ENCODE results near the gene GTPBP2. TPM values are rescaled to one million over a fixed set of nuclear protein-coding genes. Genes with fewer than 3 reads are reported as not detected.
"Not testable (repeated sequence)": the region's sequence is repeated elsewhere in the genome, so short reads cannot be mapped to it uniquely, and the experiment has no call there.

Gene GTPBP2
- total RNA-seq, 2 experiments from 2014 or later: 59.8 to 64.6 TPM

DNA sequence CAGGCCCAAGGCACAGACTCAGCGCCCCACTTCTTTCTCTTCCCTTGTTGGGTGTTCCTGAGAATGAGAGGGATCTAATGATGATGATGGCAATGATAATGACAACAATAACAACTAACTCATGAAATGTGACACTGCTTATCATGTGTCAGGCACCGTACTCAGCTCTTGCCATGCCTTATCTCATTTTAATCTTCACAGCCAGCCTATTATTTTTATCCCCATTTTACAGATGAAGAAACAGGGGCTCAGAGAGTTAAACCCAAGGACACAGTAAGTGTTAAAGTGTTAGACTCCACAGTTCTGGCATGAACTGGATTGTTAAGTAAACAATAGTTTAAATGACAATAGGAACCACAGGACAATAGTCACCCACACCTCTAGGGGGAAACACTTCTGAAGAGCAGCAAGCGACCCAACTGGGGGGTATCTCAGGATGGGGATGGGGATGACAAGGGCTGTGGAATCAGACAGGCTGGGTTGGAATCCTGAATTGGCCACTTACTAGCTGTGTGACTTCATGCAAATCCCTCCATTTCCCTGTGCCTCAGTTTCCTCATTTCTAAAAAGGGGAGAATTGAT lies 28.2 kb upstream of the GTPBP2 start:
- POLR2A ChIA-PET: no interaction called here
- ATAC-seq: no peak
- H3K4me3 Mint-ChIP-seq: no peak overlapping the region
- no peaks in the 10 kb centered on the region for H3K27me3 Mint-ChIP-seq
- no peak overlapping the region for H3K27ac Mint-ChIP-seq
- no peaks in the 10 kb centered on the region for H3K36me3 Mint-ChIP-seq (ENCODE audit: low read depth)
- no peaks in the 10 kb centered on the region for H3K4me1 Mint-ChIP-seq
- DNase-seq: no peak
- intact Hi-C loops (cut with DNase I, micrococcal nuclease): no loop called here
- CTCF ChIA-PET: interaction anchor here (1.2 to 1.5 kb wide), 3 partner anchors 11 to 13 kb away, joined by 3 to 4 read pairs (median 4); no protein-coding TSS in a partner anchor
- H3K9me3 Mint-ChIP-seq (ENCODE audit: low read depth): no peaks in the 10 kb centered on the region

DNA sequence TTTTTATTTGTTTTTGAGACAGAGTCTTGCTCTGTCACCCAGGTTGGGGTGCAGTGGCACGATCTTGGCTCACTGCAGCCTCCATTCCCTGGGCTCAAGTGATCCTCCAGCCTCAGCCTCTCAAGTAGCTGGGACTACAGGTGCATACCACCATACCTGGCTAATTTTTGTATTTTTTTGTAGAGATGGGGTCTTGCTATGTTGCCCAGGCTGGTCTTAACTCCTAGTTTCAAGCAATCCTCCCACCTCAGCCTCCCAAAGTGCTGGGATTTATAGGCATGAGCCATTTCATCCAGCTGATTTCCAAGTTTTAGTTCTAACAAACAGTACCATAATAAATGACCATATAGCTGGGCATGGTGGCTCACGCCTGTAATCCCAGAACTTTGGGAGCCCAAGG lies 23.8 kb upstream of the GTPBP2 start:
- H3K4me3 Mint-ChIP-seq; H3K27ac Mint-ChIP-seq; H3K27me3 Mint-ChIP-seq; intact Hi-C loops (cut with DNase I, micrococcal nuclease); H3K9me3 Mint-ChIP-seq (ENCODE audit: low read depth); DNase-seq; H3K36me3 Mint-ChIP-seq (ENCODE audit: low read depth); H3K4me1 Mint-ChIP-seq; ATAC-seq: not testable (repeated sequence)
- CTCF ChIA-PET: interaction anchor here (0.9 to 1.0 kb wide), 2 partner anchors 92 to 471 kb away, joined by 3 read pairs; no protein-coding TSS in a partner anchor
- POLR2A ChIA-PET: interaction anchor here (0.6 kb wide), 1 partner anchor 26 kb away, joined by 3 read pairs; no protein-coding TSS in a partner anchor

DNA sequence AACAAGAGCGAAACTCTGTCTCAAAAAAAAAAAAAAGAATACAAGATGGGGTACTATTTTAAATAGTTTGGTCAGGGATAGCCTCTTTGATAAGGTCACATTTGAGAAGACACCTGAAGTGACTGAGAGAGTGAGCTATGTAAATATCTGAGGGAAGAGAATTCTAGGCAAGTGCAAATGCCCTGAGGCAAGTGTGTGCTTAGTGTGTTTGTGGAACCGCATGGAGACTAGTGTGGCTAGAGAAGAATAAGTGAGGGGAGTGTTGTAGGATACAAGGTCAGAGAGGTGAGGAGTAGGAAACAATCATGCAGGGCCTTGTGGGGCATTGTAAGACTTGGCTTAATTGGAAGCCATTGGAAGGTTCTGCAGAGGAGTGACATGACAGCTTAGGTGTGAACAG lies 19.2 kb upstream of the GTPBP2 start:
- ChIA-PET CTCF (interaction anchor here (0.6 to 1.2 kb wide), 4 partner anchors 16 to 258 kb away, joined by 3 read pairs; no protein-coding TSS in a partner anchor), POLR2A (interaction anchor here (0.6 kb wide), 1 partner anchor 72 kb away, joined by 5 read pairs; no protein-coding TSS in a partner anchor)
- intact Hi-C loops (cut with DNase I, micrococcal nuclease): no loop called here
- Mint-ChIP-seq H3K27me3 (no peaks in the 10 kb centered on the region), H3K9me3 (ENCODE audit: low read depth) (no peaks in the 10 kb centered on the region), H3K36me3 (ENCODE audit: low read depth) (peaks cover 2% of the 10 kb centered on the region), H3K4me1 (peaks cover 5% of the 10 kb centered on the region), H3K27ac (no peak overlapping the region), H3K4me3 (no peak overlapping the region)
- DNase-seq (no peak), ATAC-seq (no peak)

DNA sequence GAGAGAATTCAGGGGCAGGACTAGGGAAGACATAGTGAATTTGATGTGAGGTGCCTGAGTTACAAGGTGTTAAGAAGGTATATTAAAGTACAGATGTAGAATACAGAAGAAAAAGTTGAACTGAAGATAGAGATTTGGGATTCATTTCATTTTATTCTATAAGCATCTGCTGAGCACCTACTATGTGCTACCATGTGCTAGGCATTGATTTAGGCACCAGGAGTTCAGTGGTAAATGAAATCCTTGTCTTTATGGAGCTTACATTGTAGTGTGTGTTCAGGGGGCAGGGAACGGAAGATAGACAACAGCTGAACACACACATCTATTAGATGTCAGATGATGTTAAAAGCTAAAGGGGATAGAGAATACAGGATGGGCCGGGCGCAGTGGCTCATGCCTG lies 18.5 kb upstream of the GTPBP2 start:
- ATAC-seq (no peak), DNase-seq (no peak)
- no peak overlapping the region for H3K27ac Mint-ChIP-seq
- no peaks in the 10 kb centered on the region for H3K9me3 Mint-ChIP-seq (ENCODE audit: low read depth)
- H3K36me3 Mint-ChIP-seq (ENCODE audit: low read depth): peaks cover 5% of the 10 kb centered on the region
- CTCF ChIA-PET: interaction anchor here (0.6 to 1.8 kb wide), 6 partner anchors 11 to 257 kb away, joined by 3 to 7 read pairs (median 3); partner anchors contain the start of gene MAD2L1BP
- POLR2A ChIA-PET: no interaction called here
- no peak overlapping the region for H3K4me3 Mint-ChIP-seq
- peaks cover 5% of the 10 kb centered on the region for H3K4me1 Mint-ChIP-seq
- no peaks in the 10 kb centered on the region for H3K27me3 Mint-ChIP-seq
- intact Hi-C loops (cut with DNase I, micrococcal nuclease): no loop called here

DNA sequence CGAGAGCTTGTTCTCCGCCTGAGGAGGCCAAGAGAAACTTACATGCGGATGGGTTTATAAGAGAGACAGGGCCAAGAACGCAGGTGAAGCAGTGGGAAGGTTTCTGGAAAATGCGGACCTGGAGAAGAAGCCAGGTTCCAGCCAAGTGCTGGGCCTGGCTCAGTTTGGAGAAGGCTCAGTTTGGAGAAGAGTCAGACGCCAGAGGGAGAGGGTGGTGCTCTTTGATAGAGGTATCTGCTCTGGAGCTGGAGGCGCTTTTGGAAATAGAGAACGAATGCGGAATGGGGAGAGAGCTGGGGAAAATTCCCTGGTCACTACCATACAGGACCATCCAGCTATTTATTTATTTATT lies 16.5 kb upstream of the GTPBP2 start:
- H3K9me3 Mint-ChIP-seq (ENCODE audit: low read depth): no peaks in the 10 kb centered on the region

DNA sequence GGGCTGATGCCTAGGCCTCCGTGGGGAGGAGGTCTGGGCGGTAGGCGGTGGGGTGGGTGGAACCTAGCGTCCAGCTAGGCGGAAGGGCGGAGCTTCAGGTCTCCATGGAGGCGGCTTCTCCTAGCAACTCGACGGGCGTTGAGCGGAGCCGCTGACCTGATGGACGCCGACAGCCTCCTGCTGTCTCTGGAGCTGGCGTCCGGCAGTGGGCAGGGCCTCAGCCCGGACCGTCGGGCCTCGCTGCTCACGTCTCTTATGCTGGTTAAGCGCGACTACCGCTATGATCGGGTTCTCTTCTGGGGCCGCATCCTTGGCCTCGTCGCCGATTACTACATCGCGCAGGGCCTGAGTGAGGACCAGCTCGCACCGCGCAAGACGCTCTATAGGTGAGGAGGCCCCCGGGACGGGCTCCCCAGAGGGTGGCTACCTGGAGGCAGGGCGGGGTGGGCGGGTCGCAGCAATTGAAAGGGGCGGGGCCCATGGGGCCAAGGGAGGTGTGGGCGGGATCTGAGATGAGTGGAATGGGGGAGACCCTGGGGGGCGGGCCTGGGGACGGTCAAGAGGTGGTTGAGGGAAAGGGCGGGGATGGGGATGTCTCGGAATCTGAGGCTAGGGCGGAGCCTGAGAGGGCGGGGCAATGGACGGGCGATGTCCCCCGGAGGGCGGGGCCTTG lies 16.0 kb upstream of the GTPBP2 start, which contains the start of gene RSPH9:
Gene RSPH9, plus strand, starts transcription at position 97 of the 673 bp plus-strand sequence. Its CDS starts 63 bp downstream, at position 160.
- CTCF ChIA-PET: interaction anchor here (0.5 to 2.1 kb wide), 5 partner anchors 15 to 429 kb away, joined by 3 to 10 read pairs (median 3); no protein-coding TSS in a partner anchor
- Mint-ChIP-seq H3K4me3 (peak within 1 kb of the TSS; percentile 71), H3K9me3 (ENCODE audit: low read depth) (no peaks in the 10 kb centered on the region), H3K27ac (peak within 1 kb of the TSS; percentile 77), H3K36me3 (ENCODE audit: low read depth) (peaks cover 16% of the 10 kb centered on the region), H3K4me1 (peaks cover 13% of the 10 kb centered on the region), H3K27me3 (no peaks in the 10 kb centered on the region)
- peak; percentile 92 for ATAC-seq
- POLR2A ChIA-PET: interaction anchor here (1.0 kb wide), 1 partner anchor 41 kb away, joined by 3 read pairs; no protein-coding TSS in a partner anchor
- DNase-seq: peak; percentile 86
- intact Hi-C loops (cut with DNase I, micrococcal nuclease): loop anchor here in 1 of 2 experiments (1.0 kb wide), 2 partner anchors 10 to 15 kb away; partner anchors contain the start of gene MAD2L1BP

More for the DNA sequence above, 16.5 kb upstream of the GTPBP2 start:
- CTCF ChIA-PET: interaction anchor here (0.6 to 2.1 kb wide), 5 partner anchors 11 to 428 kb away, joined by 3 to 10 read pairs (median 4); no protein-coding TSS in a partner anchor
- POLR2A ChIA-PET: interaction anchor here (1.0 kb wide), 1 partner anchor 40 kb away, joined by 3 read pairs; no protein-coding TSS in a partner anchor
- intact Hi-C loops (cut with DNase I, micrococcal nuclease): loop anchor here in 1 of 2 experiments (1.0 kb wide), 2 partner anchors 10 to 15 kb away; partner anchors contain the start of gene MAD2L1BP
- H3K27me3 Mint-ChIP-seq: no peaks in the 10 kb centered on the region
- peak overlapping the region; percentile 71 for H3K4me3 Mint-ChIP-seq
- H3K27ac Mint-ChIP-seq: peak overlapping the region; percentile 77
- ATAC-seq: peak; percentile 24
- DNase-seq: no peak
- peaks cover 11% of the 10 kb centered on the region for H3K36me3 Mint-ChIP-seq (ENCODE audit: low read depth)
- H3K4me1 Mint-ChIP-seq: peaks cover 8% of the 10 kb centered on the region

DNA sequence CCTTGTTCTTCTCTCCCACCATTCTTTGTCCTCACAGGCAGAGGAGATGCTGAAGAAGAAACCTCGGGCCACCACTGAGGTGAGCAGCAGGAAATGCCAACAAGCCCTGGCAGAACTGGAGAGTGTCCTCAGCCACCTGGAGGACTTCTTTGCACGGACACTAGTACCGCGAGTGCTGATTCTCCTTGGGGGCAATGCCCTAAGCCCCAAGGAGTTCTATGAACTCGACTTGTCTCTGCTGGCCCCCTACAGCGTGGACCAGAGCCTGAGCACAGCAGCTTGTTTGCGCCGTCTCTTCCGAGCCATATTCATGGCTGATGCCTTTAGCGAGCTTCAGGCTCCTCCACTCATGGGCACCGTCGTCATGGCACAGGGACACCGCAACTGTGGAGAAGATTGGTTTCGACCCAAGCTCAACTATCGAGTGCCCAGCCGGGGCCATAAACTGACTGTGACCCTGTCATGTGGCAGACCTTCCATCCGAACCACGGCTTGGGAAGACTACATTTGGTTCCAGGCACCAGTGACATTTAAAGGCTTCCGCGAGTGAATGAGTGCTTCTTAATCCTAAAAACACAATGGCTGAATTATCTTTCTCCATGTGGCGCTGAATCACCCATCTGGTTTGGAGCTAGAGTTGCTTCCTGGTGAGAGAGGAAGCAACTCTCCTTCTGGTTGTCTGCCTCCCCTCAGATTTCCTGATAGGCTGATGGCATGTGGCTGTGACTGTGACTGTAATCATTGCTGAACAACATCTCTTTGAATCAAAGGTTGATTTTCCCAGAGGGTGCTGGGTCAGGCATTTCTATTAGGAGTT lies 11.1 kb upstream of the GTPBP2 start:
- DNase-seq (no peak), ATAC-seq (no peak)
- ChIA-PET POLR2A (interaction anchor here (1.0 kb wide), 1 partner anchor 11 kb away, joined by 4 read pairs; no protein-coding TSS in a partner anchor), CTCF (interaction anchor here (0.5 to 1.7 kb wide), 4 partner anchors 10 to 130 kb away, joined by 3 to 4 read pairs (median 3); partner anchors contain the start of gene VEGFA)
- Mint-ChIP-seq H3K27ac (peak overlapping the region; percentile 47), H3K27me3 (no peaks in the 10 kb centered on the region), H3K36me3 (ENCODE audit: low read depth) (peaks cover 52% of the 10 kb centered on the region), H3K4me3 (no peak overlapping the region), H3K9me3 (ENCODE audit: low read depth) (no peaks in the 10 kb centered on the region), H3K4me1 (peaks cover 34% of the 10 kb centered on the region)
- intact Hi-C loops (cut with DNase I, micrococcal nuclease): loop anchor here in 1 of 2 experiments (5.0 kb wide), 1 partner anchor 362 kb away; no protein-coding TSS in a partner anchor

DNA sequence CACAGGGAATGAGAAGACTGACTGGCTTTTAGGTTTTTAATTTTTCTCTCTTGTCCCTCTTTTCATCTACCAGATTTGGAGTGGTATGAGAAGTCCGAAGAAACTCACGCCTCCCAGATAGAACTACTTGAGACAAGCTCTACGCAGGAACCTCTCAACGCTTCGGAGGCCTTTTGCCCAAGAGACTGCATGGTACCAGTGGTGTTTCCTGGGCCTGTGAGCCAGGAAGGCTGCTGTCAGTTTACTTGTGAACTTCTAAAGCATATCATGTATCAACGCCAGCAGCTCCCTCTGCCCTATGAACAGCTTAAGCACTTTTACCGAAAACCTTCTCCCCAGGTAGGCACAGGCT lies 7.2 kb upstream of the GTPBP2 start:
- peak; percentile 37 for DNase-seq
- ATAC-seq: peak; percentile 14
- ChIA-PET POLR2A (interaction anchor here (0.7 to 1.3 kb wide), 3 partner anchors 59 to 1944 kb away, joined by 3 read pairs; no protein-coding TSS in a partner anchor), CTCF (interaction anchor here (0.6 to 2.0 kb wide), 7 partner anchors 10 to 447 kb away, joined by 3 to 7 read pairs (median 4); partner anchors contain the start of gene VEGFA)
- Mint-ChIP-seq H3K4me3 (peak overlapping the region; percentile 100), H3K36me3 (ENCODE audit: low read depth) (peaks cover 43% of the 10 kb centered on the region), H3K4me1 (peaks cover 40% of the 10 kb centered on the region), H3K9me3 (ENCODE audit: low read depth) (no peaks in the 10 kb centered on the region), H3K27me3 (no peaks in the 10 kb centered on the region), H3K27ac (peak overlapping the region; percentile 97)
- intact Hi-C loops (cut with DNase I, micrococcal nuclease): loop anchor here in 1 of 2 experiments (5.0 kb wide), 1 partner anchor 366 kb away; no protein-coding TSS in a partner anchor

DNA sequence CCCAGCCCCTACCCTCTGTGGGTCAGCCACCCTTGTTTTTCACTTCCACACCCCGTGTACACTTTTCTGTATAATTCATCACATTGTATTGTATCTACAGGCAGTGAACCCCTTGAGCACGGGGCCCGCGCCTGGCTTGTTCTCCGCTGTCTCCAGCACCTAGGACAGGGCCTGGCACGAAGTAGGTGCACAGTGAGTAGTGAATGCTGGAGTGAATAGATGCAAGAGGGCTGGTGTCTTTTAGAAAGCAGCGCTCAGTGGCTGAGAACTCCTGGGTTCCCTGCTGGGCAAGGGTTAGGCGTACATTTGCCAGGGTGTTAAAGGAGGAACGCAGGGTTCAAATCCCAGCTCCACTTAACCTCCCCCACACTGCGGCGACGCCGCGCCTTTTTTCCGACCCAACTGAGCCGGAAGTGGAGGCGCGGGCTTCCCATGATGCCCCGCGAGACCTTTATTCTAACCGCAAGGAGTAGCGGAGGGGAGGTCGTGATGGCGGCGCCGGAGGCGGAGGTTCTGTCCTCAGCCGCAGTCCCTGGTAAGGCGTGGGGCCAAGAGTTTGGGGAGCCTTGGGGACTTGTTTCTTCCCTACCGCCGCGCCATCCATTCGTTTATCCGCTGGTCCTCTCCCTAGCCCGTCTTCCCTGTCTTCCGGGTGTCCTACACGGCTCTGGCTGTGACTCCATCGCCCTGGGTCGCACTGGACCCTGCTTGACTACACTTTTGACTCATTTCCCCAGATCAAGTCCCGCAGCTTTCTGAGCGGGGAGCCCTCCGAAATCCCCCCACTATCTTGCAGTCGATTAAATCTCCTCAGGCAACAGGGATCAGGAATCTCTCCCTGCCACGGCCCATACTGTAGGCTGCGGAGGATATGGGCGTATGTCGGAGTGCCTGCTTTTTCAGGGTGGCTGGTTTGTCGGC lies 6.6 kb upstream of the GTPBP2 start, which contains the start of gene MAD2L1BP:
Gene MAD2L1BP, plus strand, starts transcription at position 454 of the 921 bp plus-strand sequence. Its CDS starts 36 bp downstream, at position 490.
- ATAC-seq (peak; percentile 83), DNase-seq (peak; percentile 93)
- peak within 1 kb of the TSS; percentile 100 for H3K4me3 Mint-ChIP-seq
- H3K36me3 Mint-ChIP-seq (ENCODE audit: low read depth): peaks cover 42% of the 10 kb centered on the region
- intact Hi-C loops (cut with DNase I, micrococcal nuclease): loop anchor here in 1 of 2 experiments (1.0 to 5.0 kb wide), 3 partner anchors 10 to 367 kb away; partner anchors contain the start of genes MRPS18A and RSPH9
- peak within 1 kb of the TSS; percentile 97 for H3K27ac Mint-ChIP-seq
- peaks cover 41% of the 10 kb centered on the region for H3K4me1 Mint-ChIP-seq
- CTCF ChIA-PET: interaction anchor here (0.6 to 2.0 kb wide), 8 partner anchors 11 to 438 kb away, joined by 3 to 7 read pairs (median 4); partner anchors contain the start of gene VEGFA
- H3K9me3 Mint-ChIP-seq (ENCODE audit: low read depth): no peaks in the 10 kb centered on the region
- POLR2A ChIA-PET: interaction anchor here (0.7 to 1.3 kb wide), 4 partner anchors 8 to 1943 kb away, joined by 3 read pairs; no protein-coding TSS in a partner anchor
- H3K27me3 Mint-ChIP-seq: no peaks in the 10 kb centered on the region

Measured in activated CD4-positive, alpha-beta T cell treated with anti-CD3 and anti-CD28 coated beads for 36 hours (primary cell).